HG03354 (cell line): ENCODE measurements around the gene CUEDC2.

Experiments
- ATAC-seq: cut with Tn5 transposase; IDR thresholded peaks from one replicate; pipeline ENCODE4 v1.9.1; 2021; ENCODE audit warnings: mild to moderate bottlenecking; ENCODE audit not compliant: unreplicated experiment, poor library complexity, severe bottlenecking

CUEDC2 gene

GRCh38 chr10:102413053-102413705 is 19.2 kb downstream of the CUEDC2 start:
- ATAC-seq = no peak

- ATAC-seq = no peak
Measured at GRCh38 chr10:102412293-102412692, 20.1 kb downstream of the CUEDC2 start.

- ATAC-seq = no peak
Measured at GRCh38 chr10:102411341-102412255, 20.8 kb downstream of the CUEDC2 start.

GRCh38 chr10:102410429-102411073 is 21.8 kb downstream of the CUEDC2 start:
- ATAC-seq = no peak

GRCh38 chr10:102409604-102410428 is 22.6 kb downstream of the CUEDC2 start:
- ATAC-seq = no peak

GRCh38 chr10:102408728-102409603 is 23.4 kb downstream of the CUEDC2 start:
- no peak for ATAC-seq

GRCh38 chr10:102408131-102408727 is 24.1 kb downstream of the CUEDC2 start:
- ATAC-seq = no peak

GRCh38 chr10:102407425-102408130 is 24.8 kb downstream of the CUEDC2 start:
- no peak for ATAC-seq

- ATAC-seq = no peak
Measured at GRCh38 chr10:102406815-102407214, 25.6 kb downstream of the CUEDC2 start.

- no peak for ATAC-seq
Measured at GRCh38 chr10:102405632-102406031, 26.7 kb downstream of the CUEDC2 start.

- ATAC-seq = no peak
Measured at GRCh38 chr10:102405108-102405571, 27.2 kb downstream of the CUEDC2 start.

- ATAC-seq = no peak
Measured at GRCh38 chr10:102404361-102405107, 27.8 kb downstream of the CUEDC2 start.

GRCh38 chr10:102403115-102403514 is 29.3 kb downstream of the CUEDC2 start:
- no peak for ATAC-seq

GRCh38 chr10:102402512-102402896 is 29.9 kb downstream of the CUEDC2 start:
- ATAC-seq = no peak

- no peak for ATAC-seq
Measured at GRCh38 chr10:102401735-102402511, 30.5 kb downstream of the CUEDC2 start.

GRCh38 chr10:102401342-102401654 is 31.1 kb downstream of the CUEDC2 start:
- ATAC-seq = no peak
